Measurements from ENCODE around the gene NANOS2. TPM values are rescaled to one million over a fixed set of nuclear protein-coding genes. Genes with fewer than 3 reads are reported as not detected.
"Not testable (repeated sequence)": the region's sequence is repeated elsewhere in the genome, so short reads cannot be mapped to it uniquely, and the experiment has no call there.

NANOS2 gene
- total and polyA plus RNA-seq, 8 donors, result not detected

DNA sequence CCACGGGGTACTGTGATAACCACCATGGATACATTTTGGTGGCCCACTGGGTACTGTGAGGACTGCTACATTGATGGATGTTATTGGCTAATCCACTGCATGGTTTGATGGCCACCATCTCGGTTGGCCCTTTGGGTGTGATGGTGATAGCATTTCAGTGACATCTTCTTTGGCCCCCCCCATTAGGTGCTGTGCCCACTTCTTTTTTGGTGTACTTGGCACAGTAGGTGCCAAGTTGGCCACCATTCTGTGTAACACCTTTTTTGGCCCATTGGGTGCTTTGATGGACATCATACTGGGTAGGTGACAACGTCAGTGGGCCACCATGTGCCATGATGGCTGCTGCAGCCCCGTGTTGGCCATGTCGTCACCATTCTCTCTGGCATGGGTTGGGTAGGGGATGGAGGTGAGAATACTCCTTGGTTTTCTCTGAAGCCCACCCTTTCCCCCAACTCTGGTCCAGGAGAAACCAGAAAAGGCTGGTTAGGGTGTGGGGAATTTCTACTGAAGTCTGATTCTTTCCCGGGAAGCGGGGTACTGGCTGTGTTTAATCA lies 41.3 kb downstream of the NANOS2 start:
- Histone ChIP-seq H3K4me3 (no peak overlapping the region), H3K9me3 (no peaks in the 10 kb centered on the region), H3K27me3 (peaks cover 0 to 22% (median 0%) of the 10 kb centered on the region in 3 donors), H3K27ac (peak overlapping the region in 3 of 5 donors; percentile 34 to 92 (median 62)), H3K36me3 (peaks cover 0 to 13% (median 6%) of the 10 kb centered on the region in 4 donors), H3K4me1 (peaks cover 41 to 69% (median 64%) of the 10 kb centered on the region in 4 donors)
- DNase-seq, result no peak
- intact Hi-C loops (cut with DNase I; ENCODE audit: low total_unique reads), result no loop called here
- TF ChIP-seq POLR2A (IDR thresholded peaks at IDR 0.05), result no peak
- TF ChIP-seq, protein P1, sequence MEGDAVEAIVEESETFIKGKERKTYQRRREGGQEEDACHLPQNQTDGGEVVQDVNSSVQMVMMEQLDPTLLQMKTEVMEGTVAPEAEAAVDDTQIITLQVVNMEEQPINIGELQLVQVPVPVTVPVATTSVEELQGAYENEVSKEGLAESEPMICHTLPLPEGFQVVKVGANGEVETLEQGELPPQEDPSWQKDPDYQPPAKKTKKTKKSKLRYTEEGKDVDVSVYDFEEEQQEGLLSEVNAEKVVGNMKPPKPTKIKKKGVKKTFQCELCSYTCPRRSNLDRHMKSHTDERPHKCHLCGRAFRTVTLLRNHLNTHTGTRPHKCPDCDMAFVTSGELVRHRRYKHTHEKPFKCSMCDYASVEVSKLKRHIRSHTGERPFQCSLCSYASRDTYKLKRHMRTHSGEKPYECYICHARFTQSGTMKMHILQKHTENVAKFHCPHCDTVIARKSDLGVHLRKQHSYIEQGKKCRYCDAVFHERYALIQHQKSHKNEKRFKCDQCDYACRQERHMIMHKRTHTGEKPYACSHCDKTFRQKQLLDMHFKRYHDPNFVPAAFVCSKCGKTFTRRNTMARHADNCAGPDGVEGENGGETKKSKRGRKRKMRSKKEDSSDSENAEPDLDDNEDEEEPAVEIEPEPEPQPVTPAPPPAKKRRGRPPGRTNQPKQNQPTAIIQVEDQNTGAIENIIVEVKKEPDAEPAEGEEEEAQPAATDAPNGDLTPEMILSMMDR (IDR thresholded peaks at IDR 0.05), result no peak
- WGBS, 5 donors, result 73 to 89% (median 76%) methylated on average over 7 of the region's 7 CpGs

DNA sequence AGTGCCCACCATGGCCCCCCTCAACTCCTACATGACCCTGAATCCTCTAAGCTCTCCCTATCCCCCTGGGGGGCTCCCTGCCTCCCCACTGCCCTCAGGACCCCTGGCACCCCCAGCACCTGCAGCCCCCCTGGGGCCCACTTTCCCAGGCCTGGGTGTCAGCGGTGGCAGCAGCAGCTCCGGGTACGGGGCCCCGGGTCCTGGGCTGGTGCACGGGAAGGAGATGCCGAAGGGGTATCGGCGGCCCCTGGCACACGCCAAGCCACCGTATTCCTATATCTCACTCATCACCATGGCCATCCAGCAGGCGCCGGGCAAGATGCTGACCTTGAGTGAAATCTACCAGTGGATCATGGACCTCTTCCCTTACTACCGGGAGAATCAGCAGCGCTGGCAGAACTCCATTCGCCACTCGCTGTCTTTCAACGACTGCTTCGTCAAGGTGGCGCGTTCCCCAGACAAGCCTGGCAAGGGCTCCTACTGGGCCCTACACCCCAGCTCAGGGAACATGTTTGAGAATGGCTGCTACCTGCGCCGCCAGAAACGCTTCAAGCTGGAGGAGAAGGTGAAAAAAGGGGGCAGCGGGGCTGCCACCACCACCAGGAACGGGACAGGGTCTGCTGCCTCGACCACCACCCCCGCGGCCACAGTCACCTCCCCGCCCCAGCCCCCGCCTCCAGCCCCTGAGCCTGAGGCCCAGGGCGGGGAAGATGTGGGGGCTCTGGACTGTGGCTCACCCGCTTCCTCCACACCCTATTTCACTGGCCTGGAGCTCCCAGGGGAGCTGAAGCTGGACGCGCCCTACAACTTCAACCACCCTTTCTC lies 42.3 kb downstream of the NANOS2 start:
- intact Hi-C loops (cut with DNase I; ENCODE audit: low total_unique reads), result no loop called here
- peaks cover 0 to 13% (median 6%) of the 10 kb centered on the region in 4 donors for H3K36me3 ChIP-seq
- H3K4me3 ChIP-seq, result no peak overlapping the region
- no peak for DNase-seq
- no peaks in the 10 kb centered on the region for H3K9me3 ChIP-seq
- 91 to 94% (median 92%) methylated on average over 29 to 34 of the region's 34 CpGs for WGBS, 5 donors
- peaks cover 33 to 71% (median 56%) of the 10 kb centered on the region in 4 donors for H3K4me1 ChIP-seq
- peaks cover 0 to 12% (median 0%) of the 10 kb centered on the region in 3 donors for H3K27me3 ChIP-seq
- TF ChIP-seq POLR2AphosphoS5 (IDR thresholded peaks at IDR 0.05), result no peak
- no peak for TF ChIP-seq EP300 (IDR thresholded peaks at IDR 0.05)
- TF ChIP-seq, protein P1 (IDR thresholded peaks at IDR 0.05), result no peak
- TF ChIP-seq POLR2A (IDR thresholded peaks at IDR 0.05), result no peak
- H3K27ac ChIP-seq, result peak overlapping the region in 1 of 5 donors; percentile 7

DNA sequence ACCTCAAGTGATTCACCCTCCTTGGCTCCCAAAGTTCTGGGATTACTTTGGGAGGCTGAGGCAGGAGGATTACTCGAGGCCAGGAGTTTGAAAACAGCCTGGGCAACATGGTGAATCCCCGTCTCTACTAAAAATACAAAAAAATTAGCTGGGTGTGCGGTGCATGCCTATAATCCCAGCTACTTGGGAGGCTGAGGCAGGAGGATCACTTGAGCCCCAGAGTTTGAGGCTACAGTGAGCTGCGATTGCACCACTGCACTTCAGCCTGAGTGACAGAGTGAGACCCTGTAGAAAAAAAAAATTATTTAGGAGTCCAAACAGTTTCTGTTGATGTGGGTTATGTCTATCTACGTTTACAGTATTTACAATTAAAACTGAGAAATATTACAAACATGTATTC lies 43.8 kb downstream of the NANOS2 start:
- no peak for DNase-seq
- Histone ChIP-seq H3K27ac (peak overlapping the region in 1 of 5 donors; percentile 38), H3K27me3 (peaks cover 0 to 10% (median 0%) of the 10 kb centered on the region in 3 donors), H3K4me3 (no peak overlapping the region), H3K4me1 (peaks cover 19 to 56% (median 42%) of the 10 kb centered on the region in 4 donors), H3K36me3 (peaks cover 0 to 13% (median 6%) of the 10 kb centered on the region in 4 donors), H3K9me3 (no peaks in the 10 kb centered on the region)
- intact Hi-C loops (cut with DNase I; ENCODE audit: low total_unique reads), result no loop called here
- WGBS, 5 donors, result 67 to 83% (median 72%) methylated on average over 5 of the region's 5 CpGs
- TF ChIP-seq EP300 (IDR thresholded peaks at IDR 0.05), result no peak
- TF ChIP-seq POLR2AphosphoS5 (IDR thresholded peaks at IDR 0.05), result no peak
- TF ChIP-seq, protein P1 (IDR thresholded peaks at IDR 0.05), result no peak
- TF ChIP-seq POLR2A (IDR thresholded peaks at IDR 0.05), result no peak

DNA sequence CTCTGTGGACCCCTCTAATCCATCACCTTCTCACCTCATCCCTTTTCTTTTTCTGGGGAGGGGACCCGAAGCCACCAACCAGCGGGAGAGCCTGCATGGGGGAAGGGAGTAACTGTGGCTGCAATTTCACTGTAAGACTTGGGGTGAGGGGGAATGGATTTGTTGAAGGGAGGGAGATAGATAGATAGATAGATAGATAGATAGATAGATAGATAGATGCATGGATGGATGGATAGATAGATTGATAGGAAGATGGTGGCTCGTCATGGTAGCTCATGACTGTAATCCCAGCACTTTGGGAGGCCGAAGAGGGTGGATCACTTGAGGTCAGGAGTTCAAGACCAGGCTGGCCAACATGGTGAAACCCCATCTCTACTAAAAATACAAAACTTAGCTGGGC lies 47.3 kb downstream of the NANOS2 start:
- Histone ChIP-seq H3K4me3 (peak overlapping the region; percentile 75 to 97 (median 90)), H3K4me1 (peaks cover 10 to 35% (median 25%) of the 10 kb centered on the region in 4 donors), H3K27ac (peak overlapping the region; percentile 78 to 96 (median 92)), H3K27me3 (peaks cover 0 to 34% (median 9%) of the 10 kb centered on the region in 3 donors)
- DNase-seq; H3K9me3 ChIP-seq; intact Hi-C loops (cut with DNase I; ENCODE audit: low total_unique reads); H3K36me3 ChIP-seq: not testable (repeated sequence)
- 29 to 53% (median 40%) methylated on average over 4 of the region's 4 CpGs for WGBS, 5 donors

All from stomach (tissue), 9 donors.